Common myeloid progenitor, CD34-positive (primary cell): Measurements from ENCODE around the gene CTNNBL1. TPM values are rescaled to one million over a fixed set of nuclear protein-coding genes. Genes with fewer than 3 reads are reported as not detected.
A peak's percentile ranks its signal among the peaks of the same experiment; 100 is the strongest.

ENCODE experiments used
- CTCF ChIA-PET: fragments of 350-600 bp; sonication (Branson Sonifier 250); formaldehyde crosslinking; loops from one replicate; lab custom pipeline; 2021; ENCODE audit warnings: antibody characterized with exemption; lab: Charles Lee
- POLR2A ChIA-PET: fragments of 350-600 bp; sonication (Branson Sonifier 250); formaldehyde crosslinking; loops from one replicate; lab custom pipeline; 2021; ENCODE audit warnings: antibody characterized with exemption; lab: Charles Lee
- DNase-seq, 3 donors: peaks; one replicate each; pipeline versions ENCODE4 v3.0.0 to v3.0.0-alpha.2; 2013
- H3K27ac ChIP-seq, 2 experiments: 1 replicate in 1 of 2; 2 replicates in 1 of 2; pipeline ENCODE4 v1.7.0; 2013; ENCODE audit warnings: inconsistent platforms in 2 of 2, low read length in 2 of 2, mild to moderate bottlenecking in 2 of 2, low read depth in 1 of 2, moderate library complexity in 1 of 2; ENCODE audit not compliant: severe bottlenecking in 2 of 2, insufficient read depth in 1 of 2, poor library complexity in 1 of 2
- H3K27me3 ChIP-seq, 5 experiments: replicated peaks in 2 of 5; 1 replicate in 3 of 5; 2 replicates in 2 of 5; pipeline versions ENCODE4 v1.6.1 to v1.7.0; 2013; ENCODE audit warnings: low read length in 4 of 5, mild to moderate bottlenecking in 2 of 5, moderate library complexity in 2 of 5, inconsistent platforms in 1 of 5; ENCODE audit not compliant: insufficient read depth in 5 of 5, control insufficient read depth in 4 of 5
- H3K36me3 ChIP-seq, 4 experiments: 1 replicate in 2 of 4; 2 replicates in 2 of 4; pipeline versions ENCODE4 v1.6.1 to v1.7.0; 2013; ENCODE audit warnings: low read length in 3 of 4, control low read depth in 1 of 4, mild to moderate bottlenecking in 1 of 4; ENCODE audit not compliant: control insufficient read depth in 4 of 4, insufficient read depth in 4 of 4
- H3K4me1 ChIP-seq, 4 experiments: 1 replicate in 3 of 4; 2 replicates in 1 of 4; pipeline versions ENCODE4 v1.6.1 to v1.7.1; 2013; ENCODE audit warnings: low read length in 3 of 4, mild to moderate bottlenecking in 3 of 4, control low read depth in 1 of 4, inconsistent platforms in 1 of 4, moderate library complexity in 1 of 4; ENCODE audit not compliant: control insufficient read depth in 4 of 4, insufficient read depth in 4 of 4; ENCODE audit errors: control extremely low read depth in 1 of 4
- H3K4me3 ChIP-seq, 7 experiments: 1 replicate in 4 of 7; 2 replicates in 3 of 7; pipeline versions ENCODE4 v1.5.1 to v1.7.0; 2013; ENCODE audit warnings: mild to moderate bottlenecking in 7 of 7, low read length in 6 of 7, moderate library complexity in 6 of 7, inconsistent platforms in 2 of 7, low read depth in 2 of 7, control low read depth in 1 of 7; ENCODE audit not compliant: insufficient read depth in 4 of 7, control insufficient read depth in 1 of 7; ENCODE audit errors: extremely low read depth in 1 of 7
- H3K9me3 ChIP-seq, 5 experiments: 1 replicate in 4 of 5; 2 replicates in 1 of 5; pipeline versions ENCODE4 v1.6.1 to v1.7.1; 2013; ENCODE audit warnings: low read length in 4 of 5, mild to moderate bottlenecking in 2 of 5, inconsistent platforms in 1 of 5, low read depth in 1 of 5, moderate library complexity in 1 of 5; ENCODE audit not compliant: control insufficient read depth in 4 of 5, insufficient read depth in 2 of 5; ENCODE audit errors: control extremely low read depth in 1 of 5
- WGBS: methylation state at CpG from one replicate; pipeline ENCODE4 v1.1.5; 2013; ENCODE audit not compliant: insufficient coverage; 5-methylcytosine and 5-hydroxymethylcytosine counted together
- polyA plus RNA-seq: library from polyadenylated mRNA; unstranded; fragments of 120-200 nt; gene quantifications from one replicate; pipeline ENCODE4 v1.2.1, GENCODE V29; 2013

CTNNBL1 gene
- 137 TPM for polyA plus RNA-seq

- POLR2A ChIA-PET = interaction anchor here (0.9 to 1.2 kb wide), 2 partner anchors 9 to 17 kb away, joined by 3 read pairs; no protein-coding TSS in a partner anchor
- WGBS = 0% methylated on average over 36 of the region's 54 CpGs
These were observed at the start of gene CTNNBL1 for GRCh38 chr20:37693635-37694626. Gene CTNNBL1, plus strand, starts transcription at chr20:37694030. Its CDS starts 93 bp downstream, at chr20:37694123.

GRCh38 chr20:37644605-37645004, 49.2 kb upstream of the CTNNBL1 start:
- H3K27me3 ChIP-seq = peaks cover 4 to 56% (median 15%) of the 10 kb centered on the region in 5 experiments
- POLR2A ChIA-PET = no interaction called here

More at GRCh38 chr20:37693635-37694626, at the start of gene CTNNBL1:
- peak; percentile 96 to 98 (median 98) for DNase-seq
- peaks cover 0 to 3% (median 2%) of the 10 kb centered on the region in 4 experiments for H3K36me3 ChIP-seq
- CTCF ChIA-PET = interaction anchor here (0.7 to 2.9 kb wide), 3 partner anchors 12 to 19 kb away, joined by 3 to 23 read pairs (median 4); no protein-coding TSS in a partner anchor
- H3K4me1 ChIP-seq = peaks cover 2 to 18% (median 6%) of the 10 kb centered on the region in 4 experiments
- H3K27ac ChIP-seq = peak within 1 kb of the TSS; percentile 76 to 86
- H3K27me3 ChIP-seq = peaks cover 3 to 18% (median 7%) of the 10 kb centered on the region in 5 experiments
- H3K9me3 ChIP-seq = no peaks in the 10 kb centered on the region
- H3K4me3 ChIP-seq = peak within 1 kb of the TSS; percentile 65 to 99 (median 94)

GRCh38 chr20:37647946-37648345, 45.9 kb upstream of the CTNNBL1 start:
- DNase-seq = no peak
- WGBS = 97% methylated on average over 3 of the region's 3 CpGs
- Histone ChIP-seq H3K27me3 (peaks cover 0 to 31% (median 10%) of the 10 kb centered on the region in 5 experiments), H3K27ac (no peak overlapping the region), H3K4me1 (no peaks in the 10 kb centered on the region), H3K4me3 (no peak overlapping the region), H3K9me3 (no peaks in the 10 kb centered on the region), H3K36me3 (no peaks in the 10 kb centered on the region)
- POLR2A ChIA-PET = no interaction called here
- CTCF ChIA-PET = interaction anchor here (1.5 kb wide), 1 partner anchor 10 kb away, joined by 5 read pairs; no protein-coding TSS in a partner anchor

More at GRCh38 chr20:37644605-37645004, 49.2 kb upstream of the CTNNBL1 start:
- Histone ChIP-seq H3K27ac (no peak overlapping the region), H3K4me3 (no peak overlapping the region), H3K4me1 (no peaks in the 10 kb centered on the region), H3K36me3 (no peaks in the 10 kb centered on the region), H3K9me3 (no peaks in the 10 kb centered on the region)
- WGBS = no CpG with 5 or more reads among the region's 1 CpG
- CTCF ChIA-PET = no interaction called here
- no peak for DNase-seq

- H3K36me3 ChIP-seq = no peaks in the 10 kb centered on the region
- no peaks in the 10 kb centered on the region for H3K9me3 ChIP-seq
- ChIA-PET CTCF (interaction anchor here (1.1 kb wide), 1 partner anchor 13 kb away, joined by 3 read pairs; no protein-coding TSS in a partner anchor), POLR2A (no interaction called here)
- no peak overlapping the region for H3K27ac ChIP-seq
- H3K4me3 ChIP-seq = no peak overlapping the region
- peaks cover 0 to 22% (median 10%) of the 10 kb centered on the region in 5 experiments for H3K27me3 ChIP-seq
- DNase-seq = no peak
- 38% methylated on average over 1 of the region's 2 CpGs for WGBS
- H3K4me1 ChIP-seq = no peaks in the 10 kb centered on the region
These were observed 44.8 kb upstream of the CTNNBL1 start for GRCh38 chr20:37649017-37649416.

GRCh38 chr20:37649676-37650370, 44.0 kb upstream of the CTNNBL1 start:
- ChIA-PET POLR2A (no interaction called here), CTCF (no interaction called here)
- Histone ChIP-seq H3K4me3 (no peak overlapping the region), H3K27ac (no peak overlapping the region), H3K9me3 (no peaks in the 10 kb centered on the region), H3K4me1 (no peaks in the 10 kb centered on the region), H3K36me3 (no peaks in the 10 kb centered on the region), H3K27me3 (peaks cover 0 to 16% (median 9%) of the 10 kb centered on the region in 5 experiments)
- DNase-seq = no peak
- 88% methylated on average over 4 of the region's 9 CpGs for WGBS

- no peaks in the 10 kb centered on the region for H3K36me3 ChIP-seq
- CTCF ChIA-PET = no interaction called here
- DNase-seq = no peak
- H3K27ac ChIP-seq = no peak overlapping the region
- WGBS = 100% methylated on average over 3 of the region's 3 CpGs
- no peaks in the 10 kb centered on the region for H3K9me3 ChIP-seq
- peaks cover 0 to 10% (median 4%) of the 10 kb centered on the region in 5 experiments for H3K27me3 ChIP-seq
- POLR2A ChIA-PET = no interaction called here
- H3K4me1 ChIP-seq = no peaks in the 10 kb centered on the region
- H3K4me3 ChIP-seq = no peak overlapping the region
These were observed 43.2 kb upstream of the CTNNBL1 start for GRCh38 chr20:37650661-37651060.
